OCI-LY1 (cell line): ENCODE data around the gene C20orf144.

Source experiments
- H2AFZ ChIP-seq: fragments of 200-600 bp; sonication (generic), shearing (Covaris generic); 2 replicates; pipeline ENCODE4 v1.6.0; 2014; ENCODE audit warnings: antibody characterized with exemption, mild to moderate bottlenecking, low read length
- H3F3A ChIP-seq: fragments of 200-600 bp; sonication (generic), shearing (Covaris generic); 2 replicates; pipeline ENCODE4 v1.6.0; 2014; ENCODE audit warnings: mild to moderate bottlenecking, antibody characterized with exemption, low read length, moderate library complexity; ENCODE audit not compliant: insufficient read depth
- H3K27ac ChIP-seq: fragments of 200-600 bp; sonication (generic); 2 replicates; pipeline ENCODE4 v1.5.1; 2014; ENCODE audit warnings: low read length, mixed run types, mild to moderate bottlenecking, low read depth; ENCODE audit not compliant: poor library complexity, severe bottlenecking
- H3K27me3 ChIP-seq: fragments of 200-600 bp; sonication (generic); 2 replicates; pipeline ENCODE4 v1.6.0; 2014; ENCODE audit warnings: antibody characterized with exemption, mild to moderate bottlenecking, low read length, moderate library complexity; ENCODE audit not compliant: insufficient read depth
- H3K36me3 ChIP-seq: fragments of 200-600 bp; sonication (generic); 2 replicates; pipeline ENCODE4 v1.6.1; 2014; ENCODE audit warnings: mild to moderate bottlenecking, antibody characterized with exemption, low read length, moderate library complexity, mixed read lengths; ENCODE audit not compliant: insufficient read depth
- H3K4me1 ChIP-seq: fragments of 200-600 bp; sonication (generic); 2 replicates; pipeline ENCODE4 v1.5.1; 2014; ENCODE audit warnings: mild to moderate bottlenecking, low read length, moderate library complexity; ENCODE audit not compliant: insufficient read depth, severe bottlenecking
- H3K4me2 ChIP-seq: fragments of 200-600 bp; sonication (generic), shearing (Covaris generic); 2 replicates; pipeline ENCODE4 v1.6.1; 2014; ENCODE audit warnings: low read length
- H3K4me3 ChIP-seq: fragments of 200-600 bp; sonication (generic); 2 replicates; pipeline ENCODE4 v1.5.1; 2014; ENCODE audit warnings: low read length, low read depth, mild to moderate bottlenecking, mixed read lengths; ENCODE audit not compliant: poor library complexity, severe bottlenecking
- H3K79me2 ChIP-seq: fragments of 200-600 bp; shearing (Covaris generic); 2 replicates; pipeline ENCODE4 v1.6.1; 2016; ENCODE audit warnings: mixed run types, low read length, mixed read lengths; ENCODE audit not compliant: insufficient read depth
- H3K9ac ChIP-seq: fragments of 200-600 bp; sonication (generic), shearing (Covaris generic); 2 replicates; pipeline ENCODE4 v1.6.1; 2014; ENCODE audit warnings: mild to moderate bottlenecking, low read length, mixed read lengths
- H3K9me2 ChIP-seq: fragments of 200-600 bp; sonication (generic), shearing (Covaris generic); 2 replicates; pipeline ENCODE4 v1.6.1; 2014; ENCODE audit warnings: low read depth, mild to moderate bottlenecking, low read length, mixed read lengths
- H3K9me3 ChIP-seq: fragments of 200-600 bp; shearing (Covaris generic); 2 replicates; pipeline ENCODE4 v1.6.1; 2014; ENCODE audit warnings: low read length, mixed read lengths
- H4K20me1 ChIP-seq: fragments of 200-600 bp; sonication (generic), shearing (Covaris generic); 2 replicates; pipeline ENCODE4 v1.6.0; 2016; ENCODE audit warnings: mild to moderate bottlenecking, low read length; ENCODE audit not compliant: insufficient read depth
- EZH2 ChIP-seq: fragments of 200-600 bp; sonication (generic), shearing (Covaris generic); IDR thresholded peaks from 2 replicates; pipeline ENCODE4 v1.8.0; 2017; ENCODE audit warnings: borderline replicate concordance, mixed run types, mild to moderate bottlenecking, antibody characterized with exemption, low read length, moderate library complexity, mixed read lengths
- TF ChIP-seq, protein P1 (sequence below): fragments of 200-600 bp; sonication (generic), shearing (Covaris generic); IDR thresholded peaks from 2 replicates; pipeline ENCODE4 v1.5.1; 2017; ENCODE audit warnings: mild to moderate bottlenecking, antibody characterized with exemption, low read length, moderate library complexity, mixed read lengths

The C20orf144 gene

DNA sequence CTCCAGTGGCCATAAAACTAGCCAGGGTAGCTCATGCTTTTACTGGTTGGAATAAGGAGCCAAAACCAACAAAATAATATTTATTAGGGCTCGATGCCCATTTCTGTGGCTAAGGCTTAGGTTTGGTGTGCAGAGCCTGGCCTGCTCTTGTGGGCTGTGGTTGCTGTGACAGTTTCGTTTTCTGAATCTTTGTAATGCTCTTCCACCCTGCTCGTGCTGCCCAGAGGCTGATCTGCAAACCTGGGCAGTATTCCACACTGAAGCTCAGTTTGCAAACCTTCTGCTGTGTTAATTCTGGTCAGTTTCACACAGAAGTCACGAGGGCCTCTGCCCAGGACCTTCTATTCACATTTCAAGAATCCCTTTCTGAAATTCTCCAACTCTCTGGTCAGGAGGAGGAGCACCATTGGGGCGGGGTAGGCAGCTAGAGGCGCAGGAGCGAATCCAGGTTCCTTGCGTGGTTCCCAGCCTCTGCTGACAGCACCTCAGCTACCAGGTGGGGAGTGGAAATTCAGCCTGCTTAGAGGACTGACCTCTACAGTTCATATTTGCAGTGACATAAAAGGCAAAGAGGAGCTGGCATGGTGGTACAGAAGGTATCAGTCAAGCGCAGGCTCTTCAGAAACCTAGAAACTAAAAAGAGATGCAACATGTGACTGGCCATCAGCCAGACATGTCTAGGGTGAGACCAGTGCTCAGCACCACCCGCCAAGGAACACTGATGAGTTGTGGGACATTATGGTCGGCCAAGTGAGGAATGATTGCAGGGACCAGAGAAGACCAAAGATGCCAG is 14.3 kb upstream of the C20orf144 start:
- H3K79me2 ChIP-seq = no peaks in the 10 kb centered on the region
- H3K4me1 ChIP-seq = peaks cover 10% of the 10 kb centered on the region
- H3K4me2 ChIP-seq = no peak overlapping the region
- no peaks in the 10 kb centered on the region for H3K27me3 ChIP-seq
- no peak overlapping the region for H3K9ac ChIP-seq
- no peaks in the 10 kb centered on the region for H4K20me1 ChIP-seq
- H3K9me3 ChIP-seq = no peaks in the 10 kb centered on the region
- no peak for TF ChIP-seq EZH2
- TF ChIP-seq, protein P1, sequence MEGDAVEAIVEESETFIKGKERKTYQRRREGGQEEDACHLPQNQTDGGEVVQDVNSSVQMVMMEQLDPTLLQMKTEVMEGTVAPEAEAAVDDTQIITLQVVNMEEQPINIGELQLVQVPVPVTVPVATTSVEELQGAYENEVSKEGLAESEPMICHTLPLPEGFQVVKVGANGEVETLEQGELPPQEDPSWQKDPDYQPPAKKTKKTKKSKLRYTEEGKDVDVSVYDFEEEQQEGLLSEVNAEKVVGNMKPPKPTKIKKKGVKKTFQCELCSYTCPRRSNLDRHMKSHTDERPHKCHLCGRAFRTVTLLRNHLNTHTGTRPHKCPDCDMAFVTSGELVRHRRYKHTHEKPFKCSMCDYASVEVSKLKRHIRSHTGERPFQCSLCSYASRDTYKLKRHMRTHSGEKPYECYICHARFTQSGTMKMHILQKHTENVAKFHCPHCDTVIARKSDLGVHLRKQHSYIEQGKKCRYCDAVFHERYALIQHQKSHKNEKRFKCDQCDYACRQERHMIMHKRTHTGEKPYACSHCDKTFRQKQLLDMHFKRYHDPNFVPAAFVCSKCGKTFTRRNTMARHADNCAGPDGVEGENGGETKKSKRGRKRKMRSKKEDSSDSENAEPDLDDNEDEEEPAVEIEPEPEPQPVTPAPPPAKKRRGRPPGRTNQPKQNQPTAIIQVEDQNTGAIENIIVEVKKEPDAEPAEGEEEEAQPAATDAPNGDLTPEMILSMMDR = no peak
- no peak overlapping the region for H3K4me3 ChIP-seq
- H3K27ac ChIP-seq = no peak overlapping the region
- H2AFZ ChIP-seq = no peak overlapping the region
- peaks cover 24% of the 10 kb centered on the region for H3K36me3 ChIP-seq
- H3K9me2 ChIP-seq = no peaks in the 10 kb centered on the region
- H3F3A ChIP-seq = no peaks in the 10 kb centered on the region

DNA sequence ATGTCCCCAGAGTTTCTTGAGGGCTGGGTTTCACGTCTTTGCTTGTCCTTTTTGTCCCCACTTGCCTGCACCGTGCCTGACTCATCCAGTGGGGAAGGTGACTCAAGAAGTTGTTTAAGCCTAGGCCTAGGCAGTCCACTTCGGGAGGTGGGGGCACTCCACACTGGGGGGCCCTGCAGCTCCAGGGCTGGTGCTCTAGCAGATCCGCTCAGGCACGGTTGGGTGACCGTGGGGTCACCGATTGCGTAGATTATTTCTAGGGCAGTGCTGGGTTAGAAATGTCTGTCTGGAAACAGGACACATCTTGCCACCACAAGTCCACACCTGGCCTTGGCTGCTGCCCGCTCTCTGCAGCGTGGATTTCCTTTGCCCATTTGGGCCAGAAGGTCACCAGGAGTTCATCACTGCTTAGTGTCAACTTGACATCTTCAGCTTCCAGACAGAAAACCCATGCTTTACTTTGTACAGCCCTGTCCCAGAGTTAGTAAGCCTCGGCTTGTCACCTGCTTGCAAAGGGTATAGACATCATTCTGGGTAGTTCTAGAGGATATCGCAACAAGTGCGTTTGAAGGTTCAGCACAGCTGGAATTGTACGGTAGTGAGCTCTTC is 13.6 kb upstream of the C20orf144 start:
- Histone ChIP-seq H3K9me2 (no peaks in the 10 kb centered on the region), H3F3A (no peaks in the 10 kb centered on the region), H3K79me2 (no peaks in the 10 kb centered on the region), H3K9ac (no peak overlapping the region), H3K27me3 (no peaks in the 10 kb centered on the region), H3K4me2 (no peak overlapping the region), H3K36me3 (peaks cover 20% of the 10 kb centered on the region), H3K9me3 (no peaks in the 10 kb centered on the region), H3K27ac (no peak overlapping the region), H4K20me1 (no peaks in the 10 kb centered on the region), H2AFZ (no peak overlapping the region), H3K4me1 (peaks cover 17% of the 10 kb centered on the region), H3K4me3 (no peak overlapping the region)
- TF ChIP-seq EZH2 = no peak
- TF ChIP-seq, protein P1 = no peak

DNA sequence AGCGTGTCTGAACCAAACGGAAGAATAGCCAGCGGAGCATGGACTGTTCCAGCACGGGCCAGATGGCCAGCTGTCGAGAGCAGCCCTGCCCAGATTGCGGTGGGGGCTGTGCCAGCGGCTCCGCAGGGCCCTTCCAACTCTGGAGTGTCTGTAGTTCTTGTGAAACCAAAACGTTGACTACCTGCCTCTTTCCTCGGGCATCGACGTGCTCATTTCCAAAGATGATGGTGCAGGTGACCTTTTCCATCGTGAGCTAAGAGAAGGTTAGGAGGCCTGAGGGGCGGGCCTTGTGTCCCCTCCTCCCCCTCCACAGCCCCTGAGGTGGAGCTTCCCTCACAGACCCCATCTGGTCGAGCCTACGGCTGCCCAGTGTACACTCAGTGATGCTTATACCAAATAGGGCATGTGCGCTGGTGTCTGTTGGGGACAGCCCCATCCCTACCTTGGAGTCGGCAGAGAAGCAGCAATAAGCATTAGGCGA is 12.9 kb upstream of the C20orf144 start:
- Histone ChIP-seq H3F3A (no peaks in the 10 kb centered on the region), H3K9ac (no peak overlapping the region), H3K27ac (no peak overlapping the region), H3K36me3 (peaks cover 16% of the 10 kb centered on the region), H3K27me3 (no peaks in the 10 kb centered on the region), H3K9me2 (no peaks in the 10 kb centered on the region), H3K79me2 (no peaks in the 10 kb centered on the region), H3K4me1 (peaks cover 25% of the 10 kb centered on the region), H3K4me2 (no peak overlapping the region), H4K20me1 (no peaks in the 10 kb centered on the region), H2AFZ (no peak overlapping the region), H3K9me3 (no peaks in the 10 kb centered on the region), H3K4me3 (no peak overlapping the region)
- TF ChIP-seq EZH2 = no peak
